CD4-positive, alpha-beta T cell treated with Interferon gamma for 1 hour (primary cell): Measurements from ENCODE around the gene NFASC.

Experiments used
- DNase-seq: peaks from one replicate; pipeline ENCODE4 v3.0.0-alpha.2; 2020

The NFASC gene

DNA sequence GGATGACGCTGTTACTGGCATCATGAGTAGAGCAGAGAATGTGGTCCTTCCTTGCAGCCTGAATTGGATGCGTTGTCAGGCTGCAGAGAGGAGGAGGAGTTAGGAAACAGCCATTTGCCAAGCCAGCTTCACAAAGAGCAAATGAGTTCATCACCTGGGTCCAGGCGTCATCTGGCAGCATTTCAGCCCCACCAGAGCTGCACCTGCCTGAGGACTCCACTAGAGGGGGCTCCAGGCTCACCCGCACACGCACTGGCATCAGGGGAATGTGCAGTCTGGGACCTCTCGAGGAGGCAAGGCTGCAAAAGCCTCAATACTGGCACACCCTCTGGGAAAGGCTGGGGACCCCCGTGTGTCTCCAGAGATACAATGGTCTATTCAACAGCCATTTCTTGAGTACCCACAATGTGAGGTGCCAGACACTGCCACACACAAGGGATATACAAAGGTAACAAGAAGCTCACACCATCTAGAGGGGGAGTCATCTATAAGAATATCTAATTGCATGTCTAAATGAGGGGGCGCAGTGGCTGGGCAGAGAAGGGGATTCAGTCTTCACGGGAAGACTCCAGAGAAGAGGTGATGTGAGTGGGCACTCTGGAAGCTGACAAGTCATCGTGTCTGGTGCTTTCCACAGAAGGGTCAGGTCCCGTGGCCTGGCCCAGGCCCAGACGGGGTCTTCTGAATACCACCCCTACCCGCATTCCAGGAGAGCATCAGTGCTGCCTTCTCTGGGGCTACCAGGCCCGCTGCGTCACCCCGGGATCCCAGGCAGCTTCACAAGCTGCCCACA is 118.8 kb downstream of the NFASC start:
- DNase-seq, result peak; percentile 50

DNA sequence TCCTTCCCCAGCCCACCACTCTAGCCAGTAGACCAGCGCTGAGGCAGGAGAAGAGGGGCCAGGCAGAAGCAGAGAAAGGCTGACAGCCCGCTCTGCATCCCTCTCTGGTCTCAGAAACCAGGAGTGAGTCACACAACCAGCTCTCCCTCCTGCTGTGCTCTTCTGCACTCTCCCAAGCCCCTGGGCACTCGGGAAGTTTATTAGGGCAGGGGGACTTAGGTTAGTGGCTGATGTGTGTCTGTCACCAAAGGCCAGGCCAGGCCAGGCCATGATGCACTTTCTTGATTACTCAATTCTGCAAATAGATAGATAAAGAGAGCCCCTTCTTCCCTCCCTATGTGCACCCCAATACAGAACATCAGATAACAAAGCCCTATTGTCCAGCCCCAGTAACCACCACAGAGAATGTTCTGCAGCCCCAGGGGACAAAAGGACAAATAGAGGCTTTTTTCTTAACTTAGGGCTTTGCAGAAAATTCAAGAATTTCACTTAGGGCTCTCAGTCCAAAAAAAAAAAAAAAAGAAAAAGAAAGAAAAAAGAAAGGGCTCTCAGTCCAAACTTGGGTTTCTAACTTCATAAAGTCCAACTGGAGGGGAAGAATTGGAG is 119.5 kb downstream of the NFASC start:
- DNase-seq, result no peak

DNA sequence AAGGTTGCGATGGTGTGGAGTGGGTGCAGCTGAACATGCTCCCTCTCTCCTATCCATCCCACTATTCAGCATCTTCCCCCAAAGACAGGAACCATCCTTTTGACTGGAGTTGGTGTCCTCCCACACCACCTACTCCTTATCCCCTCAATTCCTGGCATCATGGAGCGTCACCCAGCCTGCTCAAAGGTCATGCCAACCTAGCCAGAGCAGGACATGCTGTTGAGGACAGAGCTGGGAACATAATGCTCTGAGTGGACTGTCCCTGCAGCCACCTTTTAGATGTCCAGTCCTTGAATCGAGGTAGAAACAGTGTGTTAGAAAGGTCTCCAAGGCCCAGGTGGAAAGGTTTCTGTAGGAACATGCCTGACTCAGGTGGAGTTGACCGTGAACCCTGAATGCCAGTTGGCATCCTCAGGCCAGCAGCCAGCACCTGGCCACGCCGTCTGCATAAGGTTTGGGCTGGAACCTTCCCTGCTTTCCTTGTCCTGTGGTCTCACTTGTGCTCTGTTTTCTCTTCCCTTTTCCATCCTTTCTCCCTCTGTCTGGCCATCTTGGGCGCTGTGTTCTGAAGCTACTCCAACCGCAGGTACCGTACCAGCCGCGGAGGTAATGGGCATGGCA is 120.2 kb downstream of the NFASC start:
- DNase-seq, result no peak

DNA sequence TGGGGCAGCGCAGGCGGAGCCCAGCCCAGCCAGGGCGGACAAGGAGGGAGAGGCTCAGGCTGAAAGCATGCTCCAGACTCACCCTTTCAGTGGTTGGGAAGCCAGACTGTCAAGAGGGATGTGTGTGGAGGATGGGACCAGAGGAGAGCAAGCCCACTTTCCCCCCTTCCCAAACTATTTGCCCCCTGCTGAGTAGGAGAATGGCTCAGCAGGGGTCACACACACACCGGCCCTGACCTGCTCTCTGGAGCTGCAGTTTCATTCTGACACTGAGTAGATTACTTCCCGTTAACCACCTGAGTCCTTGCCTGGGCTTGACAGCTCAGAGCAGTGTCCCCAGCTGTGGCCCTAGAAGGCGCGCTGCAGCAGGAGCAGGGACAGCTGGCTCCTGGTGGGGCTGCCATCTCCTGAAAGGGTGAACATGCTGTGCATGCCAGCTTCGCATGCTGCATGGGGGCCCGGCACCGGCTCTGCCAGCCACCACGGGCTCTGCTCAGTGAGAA is 120.7 kb downstream of the NFASC start:
- DNase-seq, result no peak

DNA sequence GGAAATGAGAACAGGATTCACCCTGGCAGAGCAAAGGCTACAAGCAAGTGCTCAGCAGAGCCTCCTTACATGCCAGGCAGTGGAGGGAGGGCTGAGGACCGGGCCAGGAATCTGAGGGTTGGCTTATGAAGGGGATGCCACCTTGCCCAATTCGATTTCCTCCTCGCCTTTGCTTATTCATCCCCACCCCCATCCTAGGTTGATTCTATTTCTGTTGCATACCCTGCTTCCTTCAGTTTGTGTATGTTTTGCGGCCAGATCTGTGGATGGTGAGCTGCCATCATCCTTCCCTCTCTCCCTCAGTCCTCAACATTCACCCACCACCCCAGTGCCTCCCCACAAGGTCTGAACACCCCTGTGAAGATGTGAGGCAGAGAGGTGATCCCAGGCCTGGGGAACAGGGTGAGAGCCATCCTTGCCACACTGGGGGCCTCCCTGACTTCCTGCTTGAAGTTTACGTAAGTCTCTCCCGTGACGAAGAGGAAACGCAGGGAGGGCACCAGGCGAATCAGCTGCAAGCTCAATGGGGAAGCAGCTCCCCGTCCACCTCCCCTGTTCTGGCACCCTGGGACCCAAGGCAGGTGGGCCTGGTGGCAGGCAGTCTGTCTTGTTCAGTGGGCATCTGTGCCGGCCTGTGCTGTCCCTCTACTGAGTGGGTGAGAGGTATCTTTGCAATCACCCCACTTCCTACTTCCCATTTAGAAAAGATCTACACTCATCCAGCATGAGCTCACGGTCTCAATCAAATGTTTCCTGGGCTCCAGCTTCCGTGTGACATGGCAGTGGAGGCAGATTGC is 121.7 kb downstream of the NFASC start:
- DNase-seq, result peak; percentile 67

DNA sequence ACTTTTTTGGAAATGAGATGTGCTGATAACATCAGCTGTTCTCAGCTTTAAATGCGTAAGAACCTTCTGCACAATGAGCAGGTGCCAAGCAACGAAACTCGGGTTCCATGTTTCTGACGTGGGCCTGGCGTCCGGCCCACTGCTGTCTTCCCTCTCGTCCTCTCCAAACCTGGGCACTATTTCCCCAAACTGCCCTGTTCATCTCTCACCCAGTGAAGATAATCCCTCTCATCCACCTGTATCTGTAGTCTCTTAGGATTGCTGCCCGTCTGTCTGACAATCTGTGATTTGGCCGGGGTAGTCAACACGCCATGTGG is 122.3 kb downstream of the NFASC start:
- DNase-seq, result no peak

DNA sequence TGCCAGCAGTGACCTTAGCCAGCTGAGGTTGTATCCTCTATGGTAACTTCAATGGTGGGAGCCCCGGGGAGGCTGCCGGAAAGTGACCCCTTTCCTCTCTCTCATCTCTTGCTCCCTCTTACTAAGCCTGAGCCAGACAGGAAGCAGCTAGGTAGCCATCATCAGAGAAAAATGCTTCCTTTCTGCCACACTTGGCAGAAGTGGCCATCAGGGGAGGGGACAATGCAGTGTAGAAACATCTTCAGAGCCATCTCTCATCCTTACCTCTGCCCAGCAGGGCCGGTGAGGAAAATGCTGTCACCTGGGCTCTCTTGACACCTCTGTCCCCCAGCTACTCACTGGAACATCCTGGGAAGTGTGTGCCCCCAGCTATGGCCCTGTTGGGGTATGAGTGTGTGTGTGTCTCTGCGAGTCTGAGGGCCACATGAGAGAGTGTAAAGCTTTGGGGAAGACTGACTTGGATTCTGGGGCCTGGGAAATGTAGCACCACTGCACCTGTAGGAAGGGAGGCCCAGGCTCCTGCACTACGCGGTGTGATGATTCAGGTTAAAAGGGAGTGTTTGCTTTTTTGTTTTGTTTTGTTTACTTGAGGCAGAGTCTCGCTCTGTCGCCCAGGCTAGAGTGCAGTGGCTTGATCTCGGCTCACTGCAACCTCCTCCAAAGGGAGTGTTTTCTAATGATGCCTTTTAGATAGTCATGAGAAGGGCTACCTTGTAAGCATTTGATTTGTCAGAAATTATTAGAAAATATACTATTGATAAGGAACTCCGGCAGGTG is 123.6 kb downstream of the NFASC start:
- no peak for DNase-seq

DNA sequence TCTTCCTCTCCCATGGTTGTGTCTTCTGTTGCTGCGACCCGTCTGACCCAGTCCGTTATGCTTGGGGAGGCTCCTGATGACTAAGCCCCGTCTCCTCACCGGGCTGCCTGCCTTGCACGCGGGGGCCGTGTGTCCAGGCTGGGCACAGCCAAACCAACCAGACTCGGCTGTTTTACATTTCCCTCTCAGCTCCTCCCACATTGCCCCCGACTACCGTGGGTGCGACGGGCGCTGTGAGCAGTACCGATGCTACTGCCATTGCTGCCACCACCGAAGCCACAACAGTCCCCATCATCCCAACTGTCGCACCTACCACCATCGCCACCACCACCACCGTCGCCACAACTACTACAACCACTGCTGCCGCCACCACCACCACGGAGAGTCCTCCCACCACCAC is 126.3 kb downstream of the NFASC start:
- no peak for DNase-seq

DNA sequence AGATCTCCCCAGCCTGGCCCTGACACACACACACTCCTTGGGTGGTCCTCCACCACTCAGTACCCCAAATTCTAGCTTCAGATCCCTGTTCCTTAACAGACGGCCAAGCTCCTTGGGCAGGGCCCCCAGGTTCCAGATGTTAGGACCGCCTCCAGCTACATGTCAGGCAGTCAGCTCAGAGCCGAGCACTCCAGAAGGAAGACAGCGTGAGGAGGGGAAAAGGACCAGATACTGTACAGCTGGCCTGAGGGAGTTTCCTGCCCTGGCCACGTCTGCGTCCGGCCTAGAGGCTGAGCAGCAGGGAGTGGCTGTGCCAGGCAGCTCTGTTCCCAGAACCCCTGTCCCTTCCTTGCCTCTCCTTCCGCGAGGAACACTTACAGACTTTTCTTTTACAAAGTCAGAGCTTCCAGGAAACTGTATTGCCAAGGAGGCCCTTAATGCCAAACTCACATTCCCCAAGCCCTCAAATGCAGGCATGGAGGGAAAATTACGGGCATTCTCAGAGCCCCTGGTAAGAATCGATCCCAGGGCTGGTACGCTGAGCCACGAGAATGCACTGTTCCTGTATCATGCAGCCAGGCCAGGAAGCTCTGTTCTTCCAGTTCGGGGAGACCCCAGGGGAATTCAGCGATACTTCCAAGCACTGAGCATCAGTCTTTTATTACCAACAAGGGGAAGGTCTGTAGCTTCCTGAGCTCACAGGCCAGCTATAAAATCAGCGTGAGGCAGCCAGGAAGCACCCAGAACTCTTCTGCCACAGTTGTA is 127.1 kb downstream of the NFASC start:
- no peak for DNase-seq

DNA sequence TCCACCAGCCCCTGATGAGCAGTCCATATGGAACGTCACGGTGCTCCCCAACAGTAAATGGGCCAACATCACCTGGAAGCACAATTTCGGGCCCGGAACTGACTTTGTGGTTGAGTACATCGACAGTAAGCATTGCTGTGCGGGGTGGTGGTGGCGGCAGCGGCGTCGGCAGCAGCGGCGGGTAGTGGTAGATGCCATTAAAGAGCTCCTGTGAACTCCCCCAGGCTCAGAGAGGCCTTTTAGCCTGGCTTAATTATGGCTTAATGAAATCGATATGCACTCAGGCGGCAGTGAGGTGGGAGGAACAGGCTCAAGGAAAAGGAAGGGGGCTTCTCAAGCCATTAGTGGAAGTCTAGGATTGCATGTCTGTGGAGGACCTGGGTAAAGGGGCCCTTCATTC is 130.5 kb downstream of the NFASC start:
- no peak for DNase-seq

DNA sequence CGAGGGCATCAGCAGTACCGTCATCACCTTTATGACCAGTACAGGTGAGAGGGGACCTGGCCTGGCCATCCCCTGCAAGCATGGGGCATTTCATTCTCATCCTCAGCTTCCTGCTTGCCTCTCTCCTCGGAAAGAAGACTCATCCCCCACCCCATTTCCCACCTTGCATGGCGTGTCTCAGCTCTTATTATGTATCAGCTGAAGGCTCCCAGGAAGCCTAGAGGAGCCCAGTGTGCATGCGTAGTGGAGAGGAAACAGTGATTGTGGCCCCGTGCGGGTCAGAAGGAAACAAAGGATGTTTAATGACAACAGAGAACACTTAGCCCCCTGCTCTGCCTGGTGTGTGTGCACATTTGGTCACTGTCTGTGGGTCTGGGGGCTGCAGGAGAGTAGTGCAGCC is 132.0 kb downstream of the NFASC start:
- no peak for DNase-seq

DNA sequence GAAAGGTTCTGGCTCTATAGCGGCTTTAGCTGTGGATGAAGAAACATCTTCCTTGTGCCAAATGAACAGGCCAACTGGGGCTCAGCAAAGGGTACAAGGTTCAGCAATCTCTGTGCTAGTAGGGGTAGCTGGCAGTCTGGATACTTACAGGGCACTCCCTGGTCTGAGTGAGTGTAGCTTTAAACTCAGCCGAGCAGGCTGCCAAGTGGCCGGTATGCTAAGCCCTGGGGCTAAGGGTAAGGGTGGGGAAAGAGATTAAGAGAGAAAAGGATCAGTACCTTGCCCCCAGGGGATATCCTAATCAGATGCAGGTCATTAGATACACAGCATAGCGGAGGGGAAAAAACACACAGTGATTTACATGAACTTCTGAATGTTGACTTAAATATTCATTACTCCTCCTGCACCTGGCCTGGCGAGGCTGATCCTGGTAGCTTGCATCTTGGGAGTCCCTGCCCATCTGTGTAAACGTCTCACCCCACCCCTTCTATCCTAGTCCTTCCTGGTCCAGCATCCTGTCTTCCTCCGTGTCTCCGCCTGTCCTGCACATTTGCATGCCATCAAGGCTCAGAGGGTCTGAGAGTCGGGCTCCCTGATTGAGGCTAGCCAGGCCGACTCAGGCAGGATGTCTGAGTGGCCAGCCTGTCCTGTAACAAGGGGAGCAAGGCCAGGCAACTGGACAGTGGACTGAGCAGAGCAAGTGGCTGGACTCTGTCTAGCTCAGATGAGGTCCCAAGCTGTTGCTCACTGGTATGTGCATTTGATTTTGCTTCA is 132.9 kb downstream of the NFASC start:
- DNase-seq, result no peak

DNA sequence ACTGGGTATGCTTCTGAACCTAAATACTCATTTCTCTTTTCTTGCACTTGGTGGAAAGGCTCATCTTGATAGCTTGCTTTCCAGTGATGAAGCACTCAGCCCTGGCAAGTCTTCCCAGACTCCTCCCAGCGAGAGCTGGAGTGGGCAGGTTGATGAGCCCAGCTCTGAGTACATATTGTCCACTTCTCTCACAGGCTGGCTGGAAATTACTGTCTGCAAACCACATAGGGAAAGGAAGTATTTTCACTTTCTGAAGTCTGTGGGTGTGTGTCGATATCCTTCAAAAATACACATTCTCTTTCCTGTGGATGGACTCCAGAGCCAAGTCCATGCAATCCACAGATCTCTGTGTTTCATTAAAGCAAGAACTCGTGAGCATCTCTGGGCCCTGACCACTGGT is 133.7 kb downstream of the NFASC start:
- DNase-seq, result no peak

DNA sequence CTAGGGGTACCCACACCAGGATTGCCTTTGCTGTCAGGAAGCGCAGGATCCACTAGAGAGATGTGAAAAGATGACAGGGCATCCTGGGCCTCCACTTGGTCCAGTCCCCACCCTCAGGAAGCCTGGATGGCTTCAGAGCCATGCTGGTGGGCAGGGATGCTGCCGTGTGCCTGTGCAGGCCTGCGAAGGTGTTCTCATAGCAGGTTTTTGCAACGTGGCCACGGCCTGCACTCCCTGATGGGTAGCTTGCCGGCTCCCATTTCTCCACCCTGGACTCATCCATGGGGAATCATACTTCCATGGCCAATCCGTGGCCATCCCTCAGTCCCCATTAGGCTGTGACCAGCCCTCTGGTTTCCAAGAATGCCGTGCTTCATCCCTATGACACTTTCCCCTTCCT is 138.2 kb downstream of the NFASC start:
- DNase-seq, result no peak

DNA sequence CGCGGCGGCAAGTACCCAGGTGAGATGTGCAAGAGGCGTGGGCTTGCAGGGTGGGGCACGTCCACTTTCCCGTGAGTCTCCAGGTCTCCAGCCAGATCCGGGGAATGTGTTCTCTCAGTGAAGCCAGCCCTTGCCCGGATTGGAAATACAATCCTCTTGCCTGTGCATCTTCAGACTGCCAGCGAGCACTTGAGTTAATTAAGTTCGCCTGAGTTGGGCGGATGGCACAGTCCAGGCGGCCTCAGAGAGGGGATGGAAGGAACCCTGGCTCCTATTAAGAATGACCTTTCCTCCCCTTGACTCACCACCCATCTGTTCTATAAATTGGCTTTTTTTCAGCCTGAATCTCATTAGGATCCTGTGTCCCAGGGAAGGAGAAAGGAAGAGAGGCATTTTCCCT is 139.0 kb downstream of the NFASC start:
- no peak for DNase-seq

DNA sequence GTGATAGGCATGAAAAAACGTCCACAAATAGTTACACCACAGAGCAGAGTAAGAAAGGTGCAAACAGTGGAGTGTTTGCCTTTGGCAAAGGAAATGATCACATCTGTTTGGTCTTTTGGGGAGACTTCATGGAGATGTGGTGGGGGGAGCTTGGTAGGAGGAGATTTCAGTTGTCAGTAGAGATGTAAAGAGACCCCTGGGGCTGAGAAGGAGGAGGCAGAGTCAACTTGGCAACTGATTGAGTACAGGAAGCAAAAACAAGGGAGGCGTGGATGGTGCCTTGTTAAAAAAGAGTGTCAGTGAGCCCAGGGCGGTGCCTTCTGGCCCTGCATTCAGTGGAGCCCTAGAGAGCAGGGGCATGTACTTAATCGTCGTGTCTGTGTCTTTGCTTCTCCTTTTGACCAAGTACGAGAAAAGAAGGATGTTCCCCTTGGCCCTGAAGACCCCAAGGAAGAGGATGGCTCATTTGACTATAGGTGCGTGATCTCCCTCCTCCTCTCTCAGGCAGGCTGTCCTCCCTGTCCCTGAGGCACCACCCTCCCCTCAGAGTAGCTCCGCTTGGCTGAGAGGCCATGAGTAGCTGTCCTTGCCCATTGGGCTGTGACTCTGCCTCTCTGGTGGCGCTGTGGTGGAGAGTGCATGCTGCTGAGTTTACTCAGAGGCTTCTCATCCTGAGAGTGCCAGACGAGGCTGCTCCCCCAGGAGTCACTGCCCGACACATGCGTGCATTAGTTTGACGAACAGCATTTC is 141.9 kb downstream of the NFASC start:
- no peak for DNase-seq

DNA sequence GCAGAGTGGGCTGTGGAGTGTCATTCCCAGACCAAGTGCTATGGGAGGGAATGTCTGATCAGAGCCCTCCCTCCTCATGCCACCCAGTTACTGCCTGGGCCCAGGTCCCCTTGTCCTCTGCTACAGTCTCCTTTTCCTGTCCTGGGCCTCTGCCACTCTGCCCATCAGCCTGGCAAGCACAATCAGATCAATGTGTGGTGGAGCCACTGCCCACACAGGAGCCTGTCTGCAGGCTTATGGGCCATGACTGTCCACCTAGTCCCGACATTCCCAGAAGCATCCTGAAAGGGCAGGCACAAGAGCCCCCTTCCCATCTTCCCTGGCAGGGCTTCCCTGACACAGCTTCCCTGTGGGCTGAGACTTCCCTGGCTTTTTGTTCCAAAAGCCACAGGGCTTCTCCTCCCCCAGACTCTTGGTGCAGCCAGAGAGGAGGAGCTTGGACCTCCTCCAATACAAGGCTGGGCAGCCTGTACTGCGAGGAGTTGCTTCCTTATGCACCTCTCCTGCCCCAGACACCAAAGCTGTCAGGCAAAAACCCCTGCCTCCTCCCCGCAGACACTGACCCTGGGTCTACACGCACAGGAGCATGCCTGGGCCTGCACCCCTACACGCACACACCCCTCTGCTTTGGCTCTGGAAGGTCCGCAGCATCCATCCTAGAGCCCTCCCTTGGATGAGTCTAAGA is 143.2 kb downstream of the NFASC start:
- DNase-seq, result no peak

DNA sequence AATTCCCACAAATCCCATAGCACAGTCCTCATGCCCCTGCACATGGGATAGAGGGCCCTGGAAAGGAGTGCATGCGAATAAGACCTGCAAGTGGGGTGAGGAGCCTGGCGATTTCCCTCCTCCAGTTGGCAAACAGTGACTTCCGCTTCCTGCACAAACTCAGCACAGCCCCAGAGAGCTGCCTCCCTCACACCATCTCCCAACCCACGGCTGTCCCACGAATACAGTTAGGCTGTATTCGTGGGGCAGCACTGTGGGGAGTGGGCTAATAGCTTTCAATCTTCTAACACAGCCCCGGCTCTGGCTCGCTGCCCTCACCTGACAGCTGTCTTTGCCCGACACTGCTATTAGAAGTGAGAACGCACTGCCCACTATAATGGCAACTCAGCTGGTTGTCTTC is 144.1 kb downstream of the NFASC start:
- no peak for DNase-seq

DNA sequence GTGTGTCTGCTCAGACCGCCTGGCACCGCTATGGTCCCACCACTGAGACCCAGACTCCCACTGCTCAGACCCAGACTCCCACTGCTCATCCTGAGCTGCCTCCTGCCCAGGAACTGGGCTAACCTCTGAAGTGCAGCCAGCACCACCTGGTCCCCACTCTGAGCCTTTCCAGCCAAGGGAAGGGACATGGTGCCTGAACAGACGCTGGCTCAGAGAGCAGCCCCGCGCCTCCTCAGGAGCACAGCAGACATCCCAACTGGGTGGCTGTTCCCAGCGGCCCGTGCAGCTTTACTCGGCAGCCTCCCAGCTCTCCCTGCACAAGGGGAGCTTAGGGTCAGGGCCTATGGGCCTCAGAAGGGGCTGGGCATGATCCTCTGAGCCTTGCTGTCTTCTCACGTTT is 144.6 kb downstream of the NFASC start:
- no peak for DNase-seq

DNA sequence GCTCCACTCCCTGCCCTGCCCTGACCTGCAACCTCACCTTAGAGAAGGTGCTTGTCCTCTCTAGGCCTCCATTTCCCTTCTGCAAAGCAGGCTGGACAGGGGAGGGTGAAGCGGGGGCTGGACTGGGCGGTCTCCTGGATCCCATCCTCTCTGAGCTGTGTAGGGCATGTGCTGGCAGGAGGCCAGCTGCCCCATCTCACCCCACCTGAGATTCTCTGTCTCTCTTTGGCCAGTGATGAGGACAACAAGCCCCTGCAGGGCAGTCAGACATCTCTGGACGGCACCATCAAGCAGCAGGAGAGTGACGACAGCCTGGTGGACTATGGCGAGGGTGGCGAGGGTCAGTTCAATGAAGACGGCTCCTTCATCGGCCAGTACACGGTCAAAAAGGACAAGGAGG is 145.4 kb downstream of the NFASC start:
- DNase-seq, result no peak
